HG03103 (cell line): ENCODE measurements around the gene ECI1.
A peak's percentile ranks its signal among the peaks of the same experiment; 100 is the strongest.
"Not testable (repeated sequence)": the region's sequence is repeated elsewhere in the genome, so short reads cannot be mapped to it uniquely, and the experiment has no call there.

ENCODE experiments used
- ATAC-seq: cut with Tn5 transposase; IDR thresholded peaks from one replicate; pipeline ENCODE4 v1.9.1; 2021; ENCODE audit warnings: low read depth; ENCODE audit not compliant: unreplicated experiment

ECI1 gene

GRCh38 chr16:2213817-2214718 is 37.3 kb downstream of the ECI1 start:
- peak; percentile 8 for ATAC-seq

DNA sequence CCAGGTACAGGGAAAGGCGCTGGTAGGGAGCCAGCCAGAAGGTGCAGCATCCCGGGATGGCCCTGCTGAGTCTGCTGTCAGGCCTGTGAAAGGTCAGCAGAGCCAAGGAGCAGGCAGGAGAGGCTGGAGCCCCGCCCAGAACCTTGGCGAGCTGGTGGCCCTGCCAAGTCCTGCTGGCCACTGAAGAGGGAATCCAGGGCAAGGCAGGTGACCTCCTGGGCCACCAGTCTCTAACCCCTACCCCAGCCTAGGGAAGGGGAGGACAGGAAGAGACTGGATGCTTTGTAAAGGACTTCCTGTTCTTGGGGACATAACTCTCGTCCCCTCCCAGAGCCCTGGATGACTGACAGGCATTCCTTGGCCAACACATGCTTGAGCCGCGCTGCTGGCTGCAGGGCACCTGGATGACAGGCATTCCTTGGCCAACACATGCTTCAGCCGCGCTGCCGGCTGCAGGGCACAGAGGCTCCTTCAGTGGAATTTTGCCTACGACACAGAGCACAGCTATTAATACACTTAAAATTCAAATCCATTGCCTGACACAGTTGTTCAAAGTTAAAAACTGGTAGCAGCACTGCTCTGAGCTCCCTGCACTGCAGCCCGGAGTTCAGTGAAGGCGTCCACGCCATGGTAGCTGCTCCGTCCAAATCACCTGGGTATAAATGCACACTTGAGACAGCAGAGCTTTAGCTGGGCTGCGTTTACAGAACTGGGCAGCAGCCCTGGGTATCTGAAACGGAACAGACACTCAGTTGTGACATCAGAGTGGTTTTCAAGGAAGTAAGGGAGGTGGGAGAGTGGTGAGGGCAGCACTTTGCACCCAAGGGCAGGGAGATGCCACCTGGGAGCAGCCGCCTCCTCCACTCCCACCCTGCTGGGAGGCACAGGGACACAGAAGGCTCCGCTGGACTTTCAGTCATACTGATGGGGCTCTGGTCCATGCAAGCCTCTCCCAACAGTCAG is 38.7 kb downstream of the ECI1 start:
- no peak for ATAC-seq

GRCh38 chr16:2211923-2212347 is 39.5 kb downstream of the ECI1 start:
- ATAC-seq: no peak

GRCh38 chr16:2210386-2211365 is 40.7 kb downstream of the ECI1 start, which contains the start of gene BRICD5:
TSS of gene BRICD5 (minus strand) at chr16:2210863. CDS start at chr16:2210833, 30 bp downstream.
- ATAC-seq: no peak

DNA sequence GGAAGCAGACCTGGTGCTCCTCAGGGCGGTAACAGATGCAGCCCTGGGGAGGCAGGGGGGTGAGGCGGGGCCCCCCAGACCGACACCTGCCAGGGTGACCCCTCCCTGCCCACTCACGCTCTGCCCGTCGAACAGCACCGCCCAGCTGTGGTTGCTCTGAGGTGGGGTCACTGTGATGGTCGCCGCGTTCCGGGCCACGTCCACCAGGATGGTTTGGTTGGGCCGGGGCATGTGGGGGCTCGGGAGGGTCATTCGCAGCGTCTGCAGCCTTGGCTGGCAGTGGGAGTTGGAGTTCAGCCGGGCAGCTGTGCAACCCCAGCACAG is 41.4 kb downstream of the ECI1 start:
- no peak for ATAC-seq

DNA sequence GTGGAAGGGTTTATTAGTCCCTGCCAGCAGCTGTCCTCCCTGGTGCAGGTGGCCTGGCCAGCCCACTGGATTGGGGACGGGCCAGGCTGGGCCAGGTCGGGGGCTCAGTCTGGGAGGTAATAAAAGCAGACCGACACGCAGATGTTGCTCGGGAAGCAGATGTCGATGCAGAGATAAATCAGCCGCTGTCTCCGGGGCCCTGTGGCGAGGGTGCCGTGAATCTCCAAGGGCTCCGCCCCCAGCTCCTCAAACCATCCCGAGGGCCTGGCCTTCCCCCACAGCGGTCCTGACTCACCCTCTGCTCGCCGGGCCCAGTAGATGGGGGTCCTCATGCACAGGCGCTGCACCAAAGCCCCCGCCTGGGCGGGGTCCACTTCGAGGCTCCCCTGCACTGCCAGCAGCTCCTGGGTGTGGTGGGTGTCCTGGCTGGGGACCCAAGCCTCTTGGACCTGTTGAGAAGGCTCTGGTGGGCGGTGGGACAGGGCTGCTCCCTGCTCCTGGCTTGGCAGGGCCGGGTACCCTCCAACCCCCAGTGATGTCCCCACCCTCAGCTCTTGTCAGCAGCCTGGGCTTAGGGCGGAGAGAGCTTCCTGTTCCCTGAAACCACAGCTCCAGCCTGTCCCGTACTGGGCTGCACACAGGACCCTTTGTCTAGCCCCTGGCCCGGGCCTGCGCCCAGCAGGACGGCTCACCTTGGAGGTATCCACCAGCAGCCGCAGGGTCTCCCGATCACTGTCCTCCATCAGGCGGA is 42.0 kb downstream of the ECI1 start:
- ATAC-seq: no peak

DNA sequence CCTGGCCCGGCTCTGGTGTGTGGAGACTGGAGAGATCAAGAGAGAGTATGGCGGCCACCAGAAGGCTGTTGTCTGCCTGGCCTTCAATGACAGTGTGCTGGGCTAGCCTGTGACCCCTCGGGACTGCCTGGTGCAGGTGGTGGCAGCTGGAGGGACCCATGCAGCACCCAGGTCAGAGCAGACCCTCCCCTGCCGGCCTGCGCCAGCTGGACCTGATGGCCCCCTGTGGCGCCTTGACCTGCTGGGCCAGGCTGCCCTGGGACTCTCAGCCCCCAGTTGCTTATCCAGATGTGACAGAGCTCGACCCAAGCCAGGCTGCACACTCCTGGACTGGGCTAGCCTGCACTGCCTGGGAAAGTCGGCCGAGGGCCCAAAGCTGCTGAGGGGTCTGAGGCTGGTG is 42.6 kb downstream of the ECI1 start:
- no peak for ATAC-seq

GRCh38 chr16:2208308-2208707 is 43.1 kb downstream of the ECI1 start:
- ATAC-seq: no peak

DNA sequence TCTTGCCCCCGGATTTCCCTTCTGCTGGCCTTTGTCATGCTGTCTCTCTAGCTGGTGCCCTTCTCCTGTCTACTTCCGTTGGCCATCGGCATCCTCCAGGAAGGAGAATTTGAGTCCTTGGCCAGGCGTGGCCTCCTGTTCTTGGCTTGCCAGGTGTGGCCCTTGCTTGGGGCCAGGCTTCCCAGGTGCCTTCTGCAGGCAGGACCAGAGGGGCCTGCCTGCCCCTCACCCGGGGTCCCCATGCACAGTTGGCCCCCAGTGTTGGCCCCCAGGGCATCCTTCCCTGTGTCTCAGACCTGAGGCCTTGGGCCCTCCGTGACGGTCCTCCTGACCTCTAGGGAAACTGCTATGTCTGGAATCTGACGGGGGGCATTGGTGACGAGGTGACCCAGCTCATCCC is 43.5 kb downstream of the ECI1 start:
- no peak for ATAC-seq

DNA sequence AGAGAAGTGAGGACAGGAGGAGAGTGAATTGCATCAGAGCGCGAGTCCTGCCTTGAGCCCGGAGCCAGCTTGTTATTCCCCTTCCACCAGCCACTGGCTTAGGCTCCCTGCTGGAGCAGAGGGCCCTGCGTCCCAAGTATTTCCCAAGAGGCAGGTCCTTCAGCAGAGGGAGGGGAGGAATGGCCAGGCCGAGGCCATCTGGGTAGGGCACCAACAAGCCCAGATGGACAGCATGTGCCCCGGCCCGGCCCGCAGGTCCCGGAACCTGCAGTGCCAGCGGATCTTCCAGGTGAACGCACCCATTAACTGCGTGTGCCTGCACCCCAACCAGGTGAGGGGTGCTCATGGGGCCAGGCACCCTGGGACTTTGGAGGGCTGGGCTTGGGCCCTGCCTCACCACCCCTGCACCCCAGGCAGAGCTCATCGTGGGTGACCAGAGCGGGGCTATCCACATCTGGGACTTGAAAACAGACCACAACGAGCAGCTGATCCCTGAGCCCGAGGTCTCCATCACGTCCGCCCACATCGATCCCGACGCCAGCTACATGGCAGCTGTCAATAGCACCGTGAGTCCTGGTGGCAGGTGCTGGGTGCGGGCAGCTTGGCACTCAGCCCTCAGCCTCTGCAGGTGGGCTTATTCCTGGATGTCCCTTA is 44.5 kb downstream of the ECI1 start:
- no peak for ATAC-seq

- ATAC-seq: no peak
Measured at GRCh38 chr16:2206420-2206779, 45.0 kb downstream of the ECI1 start.

GRCh38 chr16:2205967-2206313 is 45.4 kb downstream of the ECI1 start:
- ATAC-seq: peak; percentile 5

DNA sequence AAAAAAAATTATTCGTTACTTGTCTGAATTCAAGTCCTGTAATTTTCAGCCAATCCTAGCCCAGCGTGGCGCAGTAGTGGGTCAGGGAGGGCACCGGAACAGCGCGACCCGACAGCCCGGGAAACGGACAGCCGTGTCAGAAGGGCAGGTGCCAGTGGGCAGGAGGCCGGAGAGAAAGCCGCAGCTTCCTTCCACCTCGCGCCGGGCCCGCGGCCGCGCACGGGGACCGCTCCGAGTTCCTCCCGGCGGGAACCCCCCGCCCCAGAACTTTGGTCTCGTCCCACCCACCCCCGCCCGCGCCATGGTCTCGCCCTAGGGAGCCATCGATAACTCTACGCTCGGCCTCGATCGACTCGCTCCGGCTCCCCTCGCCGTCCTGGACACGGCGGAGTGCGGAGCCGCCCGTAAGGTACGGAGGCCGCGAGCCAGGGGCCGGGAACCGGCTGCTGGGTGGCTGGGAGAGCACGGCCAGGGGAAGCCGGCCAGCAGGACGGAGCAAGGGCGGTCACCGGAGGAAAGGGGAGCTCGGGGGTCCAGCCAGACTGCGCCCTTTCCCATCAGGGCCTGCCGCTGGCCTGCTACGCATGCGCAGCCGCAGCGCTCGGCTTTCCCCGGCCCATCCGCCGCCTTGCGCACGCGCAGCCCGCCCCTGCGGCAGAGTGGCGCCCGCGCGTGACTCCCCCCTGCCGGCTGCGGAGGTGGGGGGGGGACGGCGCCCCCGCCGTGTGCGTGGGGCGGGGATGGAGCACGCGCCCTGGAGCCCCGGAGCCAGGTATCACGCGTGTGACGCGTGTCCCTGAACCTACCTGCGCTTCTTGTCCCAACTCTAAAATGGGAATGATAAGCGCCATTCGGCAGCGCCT is 46.1 kb downstream of the ECI1 start, which contains the start of gene MLST8:
TSS of gene MLST8 (plus strand) at position 351 of the 863 bp plus-strand sequence. CDS start 632 bp downstream, outside the sequence.
- ATAC-seq: peak; percentile 67

DNA sequence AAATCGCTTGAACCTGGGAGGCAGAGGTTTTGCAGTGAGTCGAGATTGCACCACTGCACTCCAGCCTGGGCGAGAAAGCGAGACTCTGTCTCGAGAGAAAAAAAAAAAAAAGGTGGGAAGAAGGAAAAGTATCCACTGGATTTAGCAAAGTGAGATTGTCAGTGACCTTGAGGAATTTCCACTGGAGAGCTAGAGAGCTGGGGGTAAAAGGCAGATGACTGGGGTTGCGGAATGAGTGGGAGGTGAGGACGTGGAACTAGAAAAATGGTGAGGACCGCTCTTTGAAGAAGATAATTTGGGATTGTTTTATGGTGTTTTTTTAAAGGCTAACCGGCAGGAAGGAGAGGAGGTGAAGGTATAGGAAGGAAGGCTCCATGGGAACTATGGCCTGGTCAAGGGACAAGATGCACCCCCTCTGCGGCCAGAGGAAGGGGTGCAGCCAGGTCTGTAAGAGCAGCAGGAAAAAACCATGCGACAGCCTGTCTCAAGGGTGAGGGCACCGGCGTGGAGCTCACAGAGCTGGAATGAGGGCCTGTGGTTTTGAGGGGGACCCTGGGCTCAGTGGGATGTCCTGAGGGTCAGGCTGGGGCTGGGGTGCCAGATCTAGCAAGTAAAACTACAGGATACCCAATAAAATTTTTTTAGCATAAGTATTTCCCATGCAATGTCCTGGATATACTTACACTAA is 46.8 kb downstream of the ECI1 start:
- no peak for ATAC-seq

- ATAC-seq: not testable (repeated sequence)
Measured at GRCh38 chr16:2203119-2203688, 48.2 kb downstream of the ECI1 start.

- ATAC-seq: no peak
Measured at GRCh38 chr16:2200313-2200712, 51.1 kb downstream of the ECI1 start.

DNA sequence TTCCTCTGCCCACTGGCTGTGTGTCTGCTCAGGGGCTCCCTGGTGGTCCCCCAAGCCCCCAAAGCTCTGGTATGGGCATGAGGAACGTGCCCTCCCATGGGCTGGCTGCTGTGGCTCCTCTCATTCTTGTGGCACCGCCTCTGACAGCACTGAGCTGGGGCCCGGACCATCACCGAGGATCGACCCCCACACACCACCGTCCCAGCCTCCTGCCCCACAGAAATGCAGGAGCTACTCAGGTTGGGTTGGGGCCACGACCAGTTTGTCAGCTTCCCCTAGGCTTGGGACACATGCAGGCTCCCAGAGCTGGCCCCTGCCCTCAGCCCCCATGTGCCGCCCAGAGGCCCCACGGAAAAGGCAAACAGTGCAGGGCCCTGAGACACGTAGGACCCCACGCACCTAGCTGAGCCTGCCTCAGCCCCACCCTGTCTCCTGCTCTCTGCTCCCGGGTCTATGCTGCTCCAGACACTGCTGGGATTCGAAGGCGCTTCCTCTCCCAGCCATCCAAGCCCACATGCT is 51.7 kb downstream of the ECI1 start:
- no peak for ATAC-seq
